A673 (cell line): ENCODE results near the gene CLEC3B.

ENCODE experiments used
- EZH2 ChIP-seq: fragments of 200-600 bp; sonication (generic); IDR thresholded peaks from 2 replicates; pipeline ENCODE4 v1.6.1; 2017; ENCODE audit warnings: borderline replicate concordance, low read depth, mild to moderate bottlenecking, mixed read lengths, antibody characterized with exemption, low read length; ENCODE audit not compliant: poor library complexity, severe bottlenecking
- TF ChIP-seq, protein P1 (sequence below): fragments of 300-800, 200-600 bp; sonication (generic); conservative IDR thresholded peaks from 2 replicates; pipeline ENCODE4 v1.5.1; 2017; ENCODE audit warnings: low read depth, mild to moderate bottlenecking, antibody characterized with exemption, low read length, moderate library complexity, mixed read lengths

DNA sequence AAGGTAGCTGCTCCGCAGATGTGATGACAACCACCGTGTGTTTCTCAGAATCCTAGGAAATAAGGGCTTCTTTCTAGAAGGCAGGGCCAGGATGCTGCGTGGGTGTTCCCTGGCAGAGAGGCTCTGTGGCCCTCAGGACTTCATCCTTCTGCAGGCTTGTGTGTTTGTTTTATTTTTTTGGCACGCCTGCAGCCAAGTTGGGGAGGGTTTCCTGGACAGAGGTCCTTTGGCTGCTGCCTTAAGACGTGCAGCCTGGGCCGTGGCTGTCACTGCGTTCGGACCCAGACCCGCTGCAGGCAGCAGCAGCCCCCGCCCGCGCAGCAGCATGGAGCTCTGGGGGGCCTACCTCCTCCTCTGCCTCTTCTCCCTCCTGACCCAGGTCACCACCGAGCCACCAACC is at the start of gene CLEC3B:
- TF ChIP-seq, protein P1, sequence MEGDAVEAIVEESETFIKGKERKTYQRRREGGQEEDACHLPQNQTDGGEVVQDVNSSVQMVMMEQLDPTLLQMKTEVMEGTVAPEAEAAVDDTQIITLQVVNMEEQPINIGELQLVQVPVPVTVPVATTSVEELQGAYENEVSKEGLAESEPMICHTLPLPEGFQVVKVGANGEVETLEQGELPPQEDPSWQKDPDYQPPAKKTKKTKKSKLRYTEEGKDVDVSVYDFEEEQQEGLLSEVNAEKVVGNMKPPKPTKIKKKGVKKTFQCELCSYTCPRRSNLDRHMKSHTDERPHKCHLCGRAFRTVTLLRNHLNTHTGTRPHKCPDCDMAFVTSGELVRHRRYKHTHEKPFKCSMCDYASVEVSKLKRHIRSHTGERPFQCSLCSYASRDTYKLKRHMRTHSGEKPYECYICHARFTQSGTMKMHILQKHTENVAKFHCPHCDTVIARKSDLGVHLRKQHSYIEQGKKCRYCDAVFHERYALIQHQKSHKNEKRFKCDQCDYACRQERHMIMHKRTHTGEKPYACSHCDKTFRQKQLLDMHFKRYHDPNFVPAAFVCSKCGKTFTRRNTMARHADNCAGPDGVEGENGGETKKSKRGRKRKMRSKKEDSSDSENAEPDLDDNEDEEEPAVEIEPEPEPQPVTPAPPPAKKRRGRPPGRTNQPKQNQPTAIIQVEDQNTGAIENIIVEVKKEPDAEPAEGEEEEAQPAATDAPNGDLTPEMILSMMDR, result no peak
- TF ChIP-seq EZH2, result no peak
